ENCODE data around the gene LPIN1.
"Not testable (repeated sequence)": the region's sequence is repeated elsewhere in the genome, so short reads cannot be mapped to it uniquely, and the experiment has no call there.

LPIN1 gene

DNA sequence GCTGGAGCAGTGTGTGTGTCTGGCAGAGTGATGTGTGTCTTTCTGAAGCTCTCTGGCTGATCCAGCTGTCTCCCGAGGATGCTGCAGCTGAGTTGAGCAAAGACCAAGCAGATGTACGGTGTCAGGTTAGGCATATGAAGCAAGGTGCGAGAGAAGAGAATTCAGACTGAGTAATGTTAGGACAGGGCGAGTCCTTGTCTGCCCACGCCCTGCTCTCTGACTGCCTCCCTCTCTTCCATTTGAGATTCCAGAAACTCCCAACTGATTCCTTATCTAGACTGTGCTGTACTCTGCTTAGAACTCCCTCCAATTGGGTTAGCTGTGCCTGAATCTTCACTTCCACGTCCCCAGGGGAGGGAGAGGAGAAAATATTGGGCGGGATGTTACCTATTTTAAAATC, 25.7 kb upstream of the LPIN1 start:
- in situ Hi-C loops (cut with HindIII; ENCODE audit: low sequenced_read_pairs), result no loop called here
- no peak overlapping the region for H3K4me3 ChIP-seq (ENCODE audit: low read depth, low read length)
- DNase-seq (ENCODE audit: low read depth, low spot score), result no peak
- TF ChIP-seq, protein P1, sequence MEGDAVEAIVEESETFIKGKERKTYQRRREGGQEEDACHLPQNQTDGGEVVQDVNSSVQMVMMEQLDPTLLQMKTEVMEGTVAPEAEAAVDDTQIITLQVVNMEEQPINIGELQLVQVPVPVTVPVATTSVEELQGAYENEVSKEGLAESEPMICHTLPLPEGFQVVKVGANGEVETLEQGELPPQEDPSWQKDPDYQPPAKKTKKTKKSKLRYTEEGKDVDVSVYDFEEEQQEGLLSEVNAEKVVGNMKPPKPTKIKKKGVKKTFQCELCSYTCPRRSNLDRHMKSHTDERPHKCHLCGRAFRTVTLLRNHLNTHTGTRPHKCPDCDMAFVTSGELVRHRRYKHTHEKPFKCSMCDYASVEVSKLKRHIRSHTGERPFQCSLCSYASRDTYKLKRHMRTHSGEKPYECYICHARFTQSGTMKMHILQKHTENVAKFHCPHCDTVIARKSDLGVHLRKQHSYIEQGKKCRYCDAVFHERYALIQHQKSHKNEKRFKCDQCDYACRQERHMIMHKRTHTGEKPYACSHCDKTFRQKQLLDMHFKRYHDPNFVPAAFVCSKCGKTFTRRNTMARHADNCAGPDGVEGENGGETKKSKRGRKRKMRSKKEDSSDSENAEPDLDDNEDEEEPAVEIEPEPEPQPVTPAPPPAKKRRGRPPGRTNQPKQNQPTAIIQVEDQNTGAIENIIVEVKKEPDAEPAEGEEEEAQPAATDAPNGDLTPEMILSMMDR (IDR thresholded peaks at IDR 0.05; ENCODE audit: low read depth, low read length), result no peak

DNA sequence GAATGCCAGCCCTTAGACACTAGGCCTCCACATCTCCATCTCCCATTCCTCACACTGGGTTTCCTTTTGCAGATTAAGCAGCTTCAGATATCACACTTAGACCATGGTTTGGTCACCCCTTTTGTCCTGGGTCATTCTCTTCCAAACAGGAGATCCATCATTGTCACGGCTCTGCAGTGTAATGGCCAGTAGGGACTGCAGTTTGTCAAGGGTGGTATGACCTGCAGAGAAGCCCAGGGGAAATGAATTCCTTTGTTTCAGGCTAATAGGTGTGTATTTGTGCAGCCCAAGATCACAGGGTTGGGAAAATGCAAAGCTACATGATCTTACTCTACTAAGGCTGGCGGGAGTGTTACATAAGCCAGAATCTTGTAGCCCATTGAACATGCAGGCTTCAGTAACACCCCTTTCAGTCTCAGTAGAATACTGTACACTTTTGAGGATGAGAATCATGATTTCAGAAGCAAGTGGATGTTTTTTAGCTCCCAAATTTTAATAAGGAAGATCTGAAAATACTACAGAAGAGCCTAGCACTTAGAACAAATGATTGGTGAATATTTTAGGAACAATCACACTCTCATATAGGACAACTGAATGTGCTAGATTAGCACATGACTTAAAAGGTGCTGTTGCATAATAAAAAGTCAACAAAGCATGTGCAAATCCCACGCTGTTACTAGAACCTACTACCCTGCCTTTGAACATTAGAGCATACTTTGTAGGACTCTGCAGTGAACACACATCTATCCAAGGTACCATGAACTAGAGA, 24.0 kb upstream of the LPIN1 start:
- DNase-seq (ENCODE audit: low read depth, low spot score), result no peak
- in situ Hi-C loops (cut with HindIII; ENCODE audit: low sequenced_read_pairs), result no loop called here
- H3K4me3 ChIP-seq (ENCODE audit: low read depth, low read length), result no peak overlapping the region
- TF ChIP-seq, protein P1 (IDR thresholded peaks at IDR 0.05; ENCODE audit: low read depth, low read length), result no peak

DNA sequence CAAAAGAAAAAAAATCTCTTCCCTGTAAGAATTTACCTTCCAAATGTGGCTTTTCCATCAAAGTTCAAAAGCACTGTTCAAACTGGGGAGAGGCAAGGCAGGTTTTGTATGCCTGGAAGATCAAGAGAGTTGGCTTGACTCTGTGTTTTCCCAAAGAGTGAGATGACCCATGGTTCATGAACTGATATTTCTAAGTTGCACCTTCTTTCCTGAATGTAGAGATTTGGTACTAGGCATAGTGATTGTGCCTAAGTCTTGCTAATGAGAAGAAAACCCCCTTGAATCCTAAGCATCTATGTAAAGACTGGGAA, 23.4 kb upstream of the LPIN1 start:
- no peak overlapping the region for H3K4me3 ChIP-seq (ENCODE audit: low read depth, low read length)
- in situ Hi-C loops (cut with HindIII; ENCODE audit: low sequenced_read_pairs), result no loop called here
- no peak for DNase-seq (ENCODE audit: low read depth, low spot score)
- TF ChIP-seq, protein P1 (IDR thresholded peaks at IDR 0.05; ENCODE audit: low read depth, low read length), result no peak

DNA sequence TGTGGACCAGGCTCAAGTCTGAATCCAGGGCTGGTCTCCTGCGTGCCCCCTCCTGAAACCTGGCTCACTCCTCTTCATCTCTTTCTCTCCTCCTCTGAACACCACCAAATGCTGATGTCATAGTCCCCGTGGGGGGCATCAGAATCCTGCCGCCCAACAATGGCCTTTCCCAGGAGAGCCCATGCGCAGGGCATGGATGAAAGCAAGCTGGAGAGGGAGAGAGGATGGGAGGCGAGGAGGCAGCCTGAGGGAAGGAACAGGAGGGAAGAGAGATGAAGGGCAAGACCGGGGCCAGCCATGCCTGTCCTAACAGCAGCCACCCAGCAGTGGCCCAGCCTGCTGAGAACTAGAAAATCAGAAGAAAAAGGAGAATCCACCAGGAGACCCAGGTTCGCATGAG, 22.3 kb upstream of the LPIN1 start:
- TF ChIP-seq, protein P1 (IDR thresholded peaks at IDR 0.05; ENCODE audit: low read depth, low read length), result no peak
- in situ Hi-C loops (cut with HindIII; ENCODE audit: low sequenced_read_pairs), result no loop called here
- no peak overlapping the region for H3K4me3 ChIP-seq (ENCODE audit: low read depth, low read length)
- DNase-seq (ENCODE audit: low read depth, low spot score), result no peak

DNA sequence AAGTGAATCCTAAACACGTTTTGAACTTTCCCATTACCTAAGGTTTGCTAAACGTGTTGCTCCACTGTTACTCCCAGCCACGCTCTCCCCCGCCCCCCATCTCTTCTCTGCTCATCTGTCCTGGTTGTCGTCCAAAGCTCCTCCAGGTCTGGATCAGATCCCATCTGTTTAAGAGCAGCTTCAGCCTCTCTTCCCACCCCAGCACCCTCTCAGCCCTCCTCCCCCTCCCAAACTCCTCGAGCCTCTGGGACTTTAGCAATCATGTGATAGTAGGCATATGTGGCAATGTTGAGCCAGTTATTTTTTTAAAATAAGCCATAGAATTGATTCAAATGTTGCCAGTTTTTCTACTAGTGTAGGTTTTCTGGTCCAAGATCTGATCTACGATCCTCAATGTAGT, 20.0 kb upstream of the LPIN1 start:
- H3K4me3 ChIP-seq (ENCODE audit: low read depth, low read length), result no peak overlapping the region
- TF ChIP-seq, protein P1 (IDR thresholded peaks at IDR 0.05; ENCODE audit: low read depth, low read length), result no peak
- in situ Hi-C loops (cut with HindIII; ENCODE audit: low sequenced_read_pairs), result no loop called here
- no peak for DNase-seq (ENCODE audit: low read depth, low spot score)

DNA sequence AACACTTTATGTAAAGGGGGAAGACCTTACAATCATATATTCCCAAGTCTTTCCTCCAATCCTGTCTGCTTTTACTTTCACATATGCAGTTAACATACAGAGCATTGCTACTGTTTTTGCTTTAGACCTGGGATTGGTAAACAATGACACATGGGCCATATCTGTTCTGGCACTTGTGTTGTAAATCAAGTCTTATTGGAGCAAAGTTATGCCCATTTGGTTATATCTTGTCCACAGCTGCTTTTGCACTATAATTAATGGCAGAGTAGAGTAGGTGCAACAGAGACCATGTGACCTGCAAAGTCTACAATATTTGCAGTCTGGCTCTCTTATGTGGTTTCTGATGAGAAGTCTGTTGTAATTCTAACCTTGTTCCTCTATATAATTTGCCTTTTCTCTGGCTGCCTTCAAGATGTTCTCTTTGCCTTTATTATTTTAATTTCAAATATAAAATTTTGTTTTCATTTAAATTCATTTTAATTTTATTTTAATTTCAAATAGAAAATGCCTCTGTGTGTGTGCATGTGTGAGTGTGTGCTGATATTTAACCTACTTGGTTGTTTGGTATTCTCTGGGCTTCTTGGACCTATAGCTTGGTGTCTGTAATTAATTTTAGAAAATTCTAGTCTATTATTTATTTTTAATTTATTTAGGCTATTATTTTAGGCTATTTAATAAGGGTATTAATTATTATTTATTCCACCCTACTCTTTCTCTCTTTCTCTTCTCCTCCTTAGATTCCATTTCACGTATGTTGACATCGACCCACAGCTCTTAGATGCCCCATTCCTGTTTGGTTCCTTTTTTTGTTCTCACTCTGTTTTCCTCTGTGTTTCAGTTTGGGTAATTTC, 16.8 kb upstream of the LPIN1 start:
- in situ Hi-C loops (cut with HindIII; ENCODE audit: low sequenced_read_pairs), result no loop called here
- no peak overlapping the region for H3K4me3 ChIP-seq (ENCODE audit: low read depth, low read length)
- no peak for DNase-seq (ENCODE audit: low read depth, low spot score)
- TF ChIP-seq, protein P1 (IDR thresholded peaks at IDR 0.05; ENCODE audit: low read depth, low read length), result no peak

DNA sequence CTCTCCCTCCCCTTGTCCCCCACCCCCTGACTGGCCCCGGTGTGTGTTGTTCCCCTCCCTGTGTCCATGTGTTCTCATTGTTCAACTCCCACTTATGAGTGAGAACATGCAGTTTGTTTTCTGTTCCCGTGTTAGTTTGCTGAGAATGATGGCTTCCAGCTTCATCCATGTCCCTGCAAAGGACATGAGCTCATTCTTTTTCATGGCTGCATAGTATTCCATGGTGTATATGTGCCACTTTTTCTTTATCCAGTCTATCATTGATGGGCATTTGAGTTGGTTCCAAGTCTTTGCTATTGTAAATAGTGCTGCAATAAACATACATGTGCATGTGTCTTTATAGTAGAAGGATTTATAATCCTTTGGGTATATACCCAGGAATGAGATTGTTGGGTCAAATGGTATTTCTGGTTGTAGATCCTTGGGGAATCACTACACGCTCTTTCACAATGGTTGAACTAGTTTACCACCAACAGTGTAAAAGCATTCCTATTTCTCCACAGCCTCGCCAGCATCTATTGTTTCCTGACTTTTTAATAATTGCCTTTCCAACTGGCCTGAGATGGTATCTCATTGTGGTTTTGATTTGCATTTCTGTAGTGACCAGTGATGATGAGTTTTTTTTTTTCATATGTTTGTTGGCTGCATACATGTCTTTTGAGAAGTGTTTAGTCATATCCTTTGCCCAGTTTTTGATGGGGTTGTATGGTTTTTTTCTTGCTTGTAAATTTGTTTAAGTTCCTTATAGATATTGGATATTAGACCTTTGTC, 15.0 kb upstream of the LPIN1 start:
- in situ Hi-C loops (cut with HindIII; ENCODE audit: low sequenced_read_pairs); H3K4me3 ChIP-seq (ENCODE audit: low read depth, low read length): not testable (repeated sequence)
- DNase-seq (ENCODE audit: low read depth, low spot score), result peak; percentile 19

Measured in astrocyte of the spinal cord (primary cell).